Ishikawa (cell line): Measurements from ENCODE around the gene TARBP1.

Experiments
- CEBPB ChIP-seq: IDR thresholded peaks from 2 replicates; pipeline ENCODE4 v1.6.1; 2012
- EP300 ChIP-seq: IDR thresholded peaks from 2 replicates; pipeline ENCODE4 v1.6.1; 2012; ENCODE audit warnings: borderline replicate concordance
- NFIC ChIP-seq: IDR thresholded peaks from 2 replicates; pipeline ENCODE4 v1.6.1; 2012
- RAD21 ChIP-seq: IDR thresholded peaks from 2 replicates; pipeline ENCODE4 v1.6.1; 2012; ENCODE audit warnings: low read depth
- YY1 ChIP-seq: IDR thresholded peaks from 2 replicates; pipeline ENCODE4 v1.6.1; 2012; ENCODE audit warnings: low read depth
- TF ChIP-seq, protein P1 (sequence below): IDR thresholded peaks from 2 replicates; pipeline ENCODE4 v1.6.1; 2012
- TF ChIP-seq, protein P2 (sequence below): IDR thresholded peaks from 2 replicates; pipeline ENCODE4 v1.6.1; 2012; ENCODE audit warnings: low read depth, mild to moderate bottlenecking

DNA sequence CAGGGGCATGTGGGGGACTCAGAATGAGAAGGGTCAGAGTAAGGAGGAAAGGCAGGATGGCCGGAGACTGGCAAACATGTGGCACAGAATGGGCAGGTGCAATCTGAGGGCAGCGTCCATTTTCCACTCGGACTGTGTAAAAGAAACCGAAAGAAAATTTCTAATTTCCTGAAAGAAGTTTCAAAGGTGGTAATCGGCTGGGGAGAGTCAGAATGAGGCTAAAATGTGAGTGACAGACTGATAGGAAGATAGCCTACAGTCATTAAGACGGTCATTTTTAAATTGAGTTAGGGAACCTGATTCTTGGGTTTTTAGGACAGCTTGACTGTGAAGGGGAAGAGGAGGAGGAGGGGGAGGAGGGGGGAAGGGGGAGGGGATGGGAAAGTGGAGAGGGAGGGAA, 82.1 kb downstream of the TARBP1 start:
- TF ChIP-seq RAD21 (no peak), EP300 (no peak), CEBPB (no peak), NFIC (no peak), YY1 (no peak)
- TF ChIP-seq, protein P1, sequence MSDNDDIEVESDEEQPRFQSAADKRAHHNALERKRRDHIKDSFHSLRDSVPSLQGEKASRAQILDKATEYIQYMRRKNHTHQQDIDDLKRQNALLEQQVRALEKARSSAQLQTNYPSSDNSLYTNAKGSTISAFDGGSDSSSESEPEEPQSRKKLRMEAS, result no peak
- TF ChIP-seq, protein P2, sequence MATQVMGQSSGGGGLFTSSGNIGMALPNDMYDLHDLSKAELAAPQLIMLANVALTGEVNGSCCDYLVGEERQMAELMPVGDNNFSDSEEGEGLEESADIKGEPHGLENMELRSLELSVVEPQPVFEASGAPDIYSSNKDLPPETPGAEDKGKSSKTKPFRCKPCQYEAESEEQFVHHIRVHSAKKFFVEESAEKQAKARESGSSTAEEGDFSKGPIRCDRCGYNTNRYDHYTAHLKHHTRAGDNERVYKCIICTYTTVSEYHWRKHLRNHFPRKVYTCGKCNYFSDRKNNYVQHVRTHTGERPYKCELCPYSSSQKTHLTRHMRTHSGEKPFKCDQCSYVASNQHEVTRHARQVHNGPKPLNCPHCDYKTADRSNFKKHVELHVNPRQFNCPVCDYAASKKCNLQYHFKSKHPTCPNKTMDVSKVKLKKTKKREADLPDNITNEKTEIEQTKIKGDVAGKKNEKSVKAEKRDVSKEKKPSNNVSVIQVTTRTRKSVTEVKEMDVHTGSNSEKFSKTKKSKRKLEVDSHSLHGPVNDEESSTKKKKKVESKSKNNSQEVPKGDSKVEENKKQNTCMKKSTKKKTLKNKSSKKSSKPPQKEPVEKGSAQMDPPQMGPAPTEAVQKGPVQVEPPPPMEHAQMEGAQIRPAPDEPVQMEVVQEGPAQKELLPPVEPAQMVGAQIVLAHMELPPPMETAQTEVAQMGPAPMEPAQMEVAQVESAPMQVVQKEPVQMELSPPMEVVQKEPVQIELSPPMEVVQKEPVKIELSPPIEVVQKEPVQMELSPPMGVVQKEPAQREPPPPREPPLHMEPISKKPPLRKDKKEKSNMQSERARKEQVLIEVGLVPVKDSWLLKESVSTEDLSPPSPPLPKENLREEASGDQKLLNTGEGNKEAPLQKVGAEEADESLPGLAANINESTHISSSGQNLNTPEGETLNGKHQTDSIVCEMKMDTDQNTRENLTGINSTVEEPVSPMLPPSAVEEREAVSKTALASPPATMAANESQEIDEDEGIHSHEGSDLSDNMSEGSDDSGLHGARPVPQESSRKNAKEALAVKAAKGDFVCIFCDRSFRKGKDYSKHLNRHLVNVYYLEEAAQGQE, result no peak
